GM19035 (cell line): ENCODE results near the gene SRD5A3.

ENCODE experiments used
- ATAC-seq: cut with Tn5 transposase; IDR thresholded peaks from one replicate; pipeline ENCODE4 v1.9.1; 2021; ENCODE audit not compliant: unreplicated experiment

The SRD5A3 gene

GRCh38 chr4:55345980-55346850 lies at the start of gene SRD5A3:
Gene SRD5A3 (plus strand): TSS chr4:55346242. CDS start chr4:55346337, 95 bp downstream.
- peak; percentile 94 for ATAC-seq

DNA sequence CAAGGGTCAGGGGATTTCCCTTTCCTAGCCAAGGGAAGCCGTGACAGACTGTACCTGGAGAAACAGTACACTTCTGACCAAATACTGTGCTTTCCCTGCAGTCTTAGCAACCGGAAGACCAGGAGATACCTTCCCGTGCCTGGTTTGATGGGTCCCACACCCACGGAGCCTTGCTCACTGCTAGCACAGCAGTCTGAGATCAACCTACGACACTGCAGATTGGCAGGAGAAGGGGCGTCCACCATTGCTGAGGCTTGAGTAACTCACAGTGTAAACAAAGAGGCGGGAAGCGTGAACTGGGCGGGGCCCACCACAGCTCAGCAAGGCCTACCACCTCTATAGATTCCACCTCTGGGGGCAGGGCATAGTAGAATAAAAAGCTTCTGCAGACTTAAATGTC lies 48.7 kb upstream of the SRD5A3 start:
- no peak for ATAC-seq

DNA sequence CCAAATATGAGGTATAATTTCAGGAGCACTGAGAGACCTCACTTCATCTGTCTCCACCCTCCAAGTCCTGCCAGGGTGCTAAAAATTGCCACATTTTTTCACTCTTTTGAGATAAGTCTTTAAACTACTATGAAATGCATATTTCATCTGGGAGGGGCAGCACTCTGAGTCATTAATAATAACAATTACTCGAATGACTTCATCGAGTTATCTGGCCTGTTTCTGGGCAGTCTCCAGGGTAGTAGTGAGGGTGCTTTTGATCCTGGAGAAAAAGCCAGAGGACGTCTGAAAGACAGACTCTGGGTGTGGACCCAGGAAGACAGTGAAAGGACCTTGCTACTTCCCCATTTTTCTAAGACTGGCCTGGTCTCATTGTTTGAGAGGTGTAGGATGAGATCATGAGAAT lies 42.3 kb upstream of the SRD5A3 start:
- ATAC-seq, result no peak

GRCh38 chr4:55304303-55304702 lies 41.7 kb upstream of the SRD5A3 start:
- no peak for ATAC-seq

DNA sequence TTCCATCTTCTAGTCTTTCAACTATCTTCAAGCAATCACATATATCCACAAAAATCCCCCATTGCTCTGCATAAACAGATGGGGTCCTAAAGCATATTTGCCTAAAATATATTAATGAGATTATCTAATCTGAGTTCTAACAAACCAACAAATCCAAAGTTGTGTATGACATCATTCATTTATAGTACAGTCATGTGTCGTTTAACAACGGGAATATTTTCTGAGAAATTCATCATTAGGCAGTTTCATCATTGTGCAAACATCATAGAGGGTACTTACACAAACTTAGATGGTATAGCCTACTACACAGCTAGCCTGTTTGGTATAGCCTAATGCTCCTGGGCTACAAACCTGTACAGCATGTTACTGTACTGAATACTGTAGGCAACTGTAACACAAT lies 38.0 kb upstream of the SRD5A3 start:
- no peak for ATAC-seq

GRCh38 chr4:55311792-55312488 lies 34.1 kb upstream of the SRD5A3 start:
- no peak for ATAC-seq

DNA sequence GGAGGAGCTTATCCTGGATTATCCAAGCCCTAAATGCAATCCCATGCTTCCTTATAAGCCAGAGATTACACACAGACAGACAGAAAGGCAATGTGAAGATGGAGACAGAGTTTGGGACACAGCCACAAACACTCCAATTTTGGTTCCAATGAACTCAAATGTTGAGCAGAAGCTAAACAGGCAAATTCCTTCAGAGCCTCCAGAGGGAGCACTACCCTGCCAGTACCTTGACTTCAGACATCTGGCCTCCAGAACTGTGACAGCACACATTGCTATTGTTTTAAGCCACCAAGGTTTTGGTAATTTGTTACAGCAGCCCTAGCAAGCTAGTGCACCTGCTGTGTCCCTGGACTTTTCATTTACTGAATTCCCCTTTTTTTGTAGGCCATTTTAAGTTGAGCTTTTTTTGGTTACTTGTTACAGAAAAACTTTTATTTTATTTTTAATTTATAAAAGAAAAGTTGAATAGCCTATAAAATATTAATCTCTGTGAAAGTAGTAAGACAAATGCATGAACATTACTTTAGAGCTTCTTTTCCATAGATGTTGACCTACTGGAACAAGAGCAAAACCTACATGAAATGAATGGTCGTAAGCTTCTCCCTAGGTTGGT lies 33.4 kb upstream of the SRD5A3 start:
- peak; percentile 85 for ATAC-seq

DNA sequence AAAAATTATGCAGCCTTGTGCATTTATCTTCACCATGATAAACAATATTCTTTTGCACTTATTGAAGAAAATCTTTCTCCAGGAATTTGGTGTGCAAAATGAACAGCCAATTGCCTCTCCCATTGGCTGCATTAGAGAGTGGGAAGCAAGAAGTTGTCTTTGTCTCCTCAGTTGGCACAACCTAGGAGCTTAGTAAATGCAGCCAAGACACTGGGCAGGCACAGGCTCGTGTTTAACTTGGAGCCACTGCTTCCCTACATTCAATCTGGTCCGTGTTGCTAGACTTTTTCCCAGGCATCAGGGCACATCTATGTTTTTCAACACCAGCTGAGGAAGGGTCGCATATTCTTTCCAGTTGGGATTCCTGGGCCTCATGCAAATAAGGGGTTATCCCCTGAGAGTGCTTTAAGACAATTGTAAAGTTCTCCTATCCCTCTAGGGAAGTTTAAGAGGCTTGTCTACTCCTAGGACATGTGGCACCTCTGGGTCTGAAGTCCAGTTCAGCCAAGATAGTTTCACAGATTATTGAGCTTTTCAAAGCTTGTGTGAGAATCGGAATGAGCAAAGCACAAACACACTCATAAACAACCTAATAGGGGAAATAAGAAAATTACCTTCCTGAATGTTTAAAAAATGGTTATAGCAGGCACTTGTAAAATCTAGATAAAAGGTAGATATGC lies 31.8 kb upstream of the SRD5A3 start:
- no peak for ATAC-seq

DNA sequence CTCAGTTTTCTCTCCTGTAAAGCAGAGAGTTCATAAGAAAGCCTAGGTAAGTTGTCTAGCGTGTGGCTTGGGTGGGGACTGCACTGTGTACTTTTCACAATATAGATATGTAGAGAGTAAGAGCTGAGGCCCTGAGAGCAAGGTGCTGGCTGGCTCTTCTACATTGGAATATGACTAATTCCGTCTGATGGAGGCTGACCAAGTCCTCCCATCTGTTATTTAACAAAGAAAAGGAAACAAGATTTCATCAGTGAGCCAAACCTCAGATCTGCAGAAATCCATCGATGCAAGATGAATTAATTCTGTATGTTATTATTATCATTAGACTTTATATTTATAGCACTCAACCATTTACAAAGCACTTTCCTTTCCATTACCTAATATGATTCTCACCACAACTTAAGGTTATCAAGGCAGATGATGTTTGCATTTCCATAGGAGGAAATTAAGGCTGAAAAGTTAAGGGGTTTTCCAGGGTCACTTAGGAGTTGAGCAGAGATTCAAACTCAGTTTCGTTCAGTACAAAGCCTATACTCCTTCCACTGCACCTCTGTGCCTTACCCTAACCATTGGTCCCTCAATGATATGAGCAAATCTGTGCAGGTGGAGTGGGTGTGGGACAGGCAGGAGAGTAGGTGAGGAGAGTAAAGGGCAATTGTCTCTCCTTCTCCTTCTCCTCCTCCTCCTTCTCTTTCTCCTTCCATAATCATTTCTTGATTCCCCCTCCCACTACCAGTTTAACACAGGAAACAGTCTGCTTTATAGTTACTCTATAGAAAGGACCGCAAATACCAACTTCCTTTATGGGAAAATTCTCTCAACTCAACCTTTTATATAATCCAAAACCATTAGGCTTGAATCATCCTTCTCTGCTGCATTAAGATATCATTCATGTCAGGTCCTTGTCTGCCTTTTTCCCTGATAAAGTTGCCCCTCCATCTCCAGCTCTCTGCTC lies 27.6 kb upstream of the SRD5A3 start:
- no peak for ATAC-seq

GRCh38 chr4:55321707-55322264 lies 24.3 kb upstream of the SRD5A3 start:
- ATAC-seq, result no peak

GRCh38 chr4:55323375-55323774 lies 22.7 kb upstream of the SRD5A3 start:
- no peak for ATAC-seq

- ATAC-seq, result no peak
Observed at GRCh38 chr4:55326629-55327028, 19.4 kb upstream of the SRD5A3 start.

DNA sequence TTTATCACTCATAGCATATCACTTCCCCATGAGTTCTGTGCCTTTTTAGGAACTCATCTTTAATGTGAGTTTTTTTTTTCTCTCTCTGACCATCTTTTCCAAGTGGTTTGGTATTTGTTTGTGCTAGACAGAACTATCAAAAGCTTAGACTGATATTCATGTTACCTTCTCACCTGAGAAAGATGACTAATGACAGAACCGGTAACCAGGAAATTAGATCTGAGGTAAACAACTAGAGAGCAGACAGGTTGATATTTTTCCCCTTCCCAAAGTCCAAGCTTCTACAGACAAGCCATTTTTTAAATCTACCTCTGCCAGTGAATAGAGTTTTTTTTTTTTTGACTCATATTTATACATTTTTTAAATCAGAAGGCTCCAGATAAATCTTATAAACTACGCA lies 17.0 kb upstream of the SRD5A3 start:
- no peak for ATAC-seq

- ATAC-seq, result no peak
Observed at GRCh38 chr4:55330241-55330640, 15.8 kb upstream of the SRD5A3 start.

DNA sequence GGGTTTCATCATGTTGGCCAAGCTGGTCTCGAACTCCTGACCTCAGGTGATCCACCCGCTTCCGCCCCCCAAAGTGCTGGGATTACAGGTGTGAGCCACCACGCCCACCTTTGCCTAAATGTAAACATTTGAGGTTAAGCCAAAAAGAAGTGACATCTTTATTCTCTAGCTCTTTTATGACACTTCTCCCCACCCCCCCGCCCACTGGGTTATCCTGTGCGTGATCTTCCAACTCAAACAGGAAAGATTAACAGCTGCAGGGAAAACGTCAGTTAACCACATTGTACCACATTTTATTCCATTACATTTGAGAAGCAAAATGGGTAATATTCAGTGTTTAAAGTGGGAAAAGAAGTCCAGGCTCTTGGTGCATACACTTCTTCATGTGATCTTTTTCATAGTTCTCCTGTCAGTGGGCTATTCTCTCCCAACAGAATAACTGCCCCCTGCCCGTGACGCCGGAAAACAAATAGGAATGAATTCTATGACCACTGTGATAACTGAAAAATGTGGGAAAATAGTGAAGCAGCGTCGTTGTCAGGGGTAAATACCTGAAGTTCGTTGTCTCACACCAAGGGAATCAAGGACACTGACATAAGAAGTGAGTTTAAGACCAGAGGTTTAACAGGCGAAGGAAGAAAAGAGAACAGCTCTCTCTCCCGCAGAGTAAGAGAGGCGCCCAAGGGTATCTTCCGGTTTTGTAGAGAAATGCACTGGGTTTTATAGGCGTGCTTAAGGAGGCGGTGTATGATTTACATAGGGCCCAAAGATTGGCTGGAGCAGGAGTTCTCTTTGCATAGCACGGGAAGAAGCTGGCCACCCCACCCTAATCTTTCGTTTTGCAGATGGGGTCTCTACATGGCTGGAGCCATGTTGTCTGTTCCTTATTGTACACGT lies 9.7 kb upstream of the SRD5A3 start:
- no peak for ATAC-seq

GRCh38 chr4:55337944-55338343 lies 8.1 kb upstream of the SRD5A3 start:
- no peak for ATAC-seq

- ATAC-seq, result no peak
Observed at GRCh38 chr4:55338486-55338885, 7.6 kb upstream of the SRD5A3 start.

GRCh38 chr4:55340266-55340665 lies 5.8 kb upstream of the SRD5A3 start:
- ATAC-seq, result no peak

GRCh38 chr4:55343887-55344286 lies 2.2 kb upstream of the SRD5A3 start:
- no peak for ATAC-seq
